ELF-1 (cell line): ENCODE measurements around the gene PROSER3.
A peak's percentile ranks its signal among the peaks of the same experiment; 100 is the strongest.

ENCODE experiments used
- DNase-seq: peaks from one replicate; pipeline ENCODE4 v3.0.0-alpha.2; 2016; ENCODE audit warnings: low read depth, low spot score

PROSER3 gene

DNA sequence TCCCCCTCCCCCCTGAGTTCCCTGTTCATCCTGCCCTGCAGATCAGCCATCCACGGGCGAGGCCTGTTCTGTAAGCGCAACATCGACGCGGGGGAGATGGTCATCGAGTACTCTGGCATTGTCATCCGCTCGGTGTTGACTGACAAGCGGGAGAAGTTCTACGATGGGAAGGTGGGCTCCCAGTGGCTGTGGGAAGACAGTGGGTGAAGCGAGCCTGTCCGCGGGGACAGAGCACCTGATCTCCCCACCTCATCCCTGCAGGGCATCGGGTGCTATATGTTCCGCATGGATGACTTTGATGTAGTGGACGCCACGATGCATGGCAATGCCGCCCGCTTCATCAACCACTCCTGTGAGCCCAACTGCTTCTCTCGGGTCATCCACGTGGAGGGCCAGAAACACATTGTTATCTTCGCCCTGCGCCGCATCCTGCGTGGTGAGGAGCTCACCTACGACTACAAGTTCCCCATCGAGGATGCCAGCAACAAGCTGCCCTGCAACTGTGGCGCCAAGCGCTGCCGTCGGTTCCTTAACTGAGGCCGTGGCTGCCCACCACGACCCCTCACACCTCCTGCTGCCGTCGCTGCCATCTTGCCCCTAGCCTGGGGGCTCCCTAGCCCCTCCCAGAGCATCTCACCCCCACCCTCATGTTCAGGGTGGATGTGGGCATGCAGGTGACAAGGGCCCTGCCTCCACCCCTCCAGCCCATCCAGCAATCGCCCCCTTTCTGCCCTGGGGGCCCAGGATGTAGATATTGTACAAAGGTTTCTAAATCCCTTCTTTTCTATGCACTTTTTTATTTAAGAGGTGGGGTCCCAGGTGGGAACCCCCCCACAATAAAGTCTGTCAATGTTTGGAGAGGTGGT lies 19.7 kb upstream of the PROSER3 start:
- DNase-seq = no peak

DNA sequence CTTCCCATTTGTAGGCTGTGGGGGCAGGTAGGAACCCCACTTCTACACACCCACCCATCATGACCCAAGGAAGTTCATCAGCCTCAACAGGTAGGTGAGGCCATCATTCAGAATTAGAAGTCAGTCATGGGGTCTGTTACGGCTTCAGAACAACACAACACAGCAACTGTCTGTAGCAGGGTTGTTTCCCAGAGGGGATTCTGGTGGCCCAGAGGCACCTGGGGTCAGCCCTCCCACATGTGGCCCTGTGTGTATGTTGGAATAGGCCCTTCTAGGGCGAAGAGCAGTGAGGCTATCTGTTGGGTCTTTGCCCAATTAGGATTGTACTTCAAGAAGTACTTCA lies 19.1 kb upstream of the PROSER3 start:
- DNase-seq = no peak

DNA sequence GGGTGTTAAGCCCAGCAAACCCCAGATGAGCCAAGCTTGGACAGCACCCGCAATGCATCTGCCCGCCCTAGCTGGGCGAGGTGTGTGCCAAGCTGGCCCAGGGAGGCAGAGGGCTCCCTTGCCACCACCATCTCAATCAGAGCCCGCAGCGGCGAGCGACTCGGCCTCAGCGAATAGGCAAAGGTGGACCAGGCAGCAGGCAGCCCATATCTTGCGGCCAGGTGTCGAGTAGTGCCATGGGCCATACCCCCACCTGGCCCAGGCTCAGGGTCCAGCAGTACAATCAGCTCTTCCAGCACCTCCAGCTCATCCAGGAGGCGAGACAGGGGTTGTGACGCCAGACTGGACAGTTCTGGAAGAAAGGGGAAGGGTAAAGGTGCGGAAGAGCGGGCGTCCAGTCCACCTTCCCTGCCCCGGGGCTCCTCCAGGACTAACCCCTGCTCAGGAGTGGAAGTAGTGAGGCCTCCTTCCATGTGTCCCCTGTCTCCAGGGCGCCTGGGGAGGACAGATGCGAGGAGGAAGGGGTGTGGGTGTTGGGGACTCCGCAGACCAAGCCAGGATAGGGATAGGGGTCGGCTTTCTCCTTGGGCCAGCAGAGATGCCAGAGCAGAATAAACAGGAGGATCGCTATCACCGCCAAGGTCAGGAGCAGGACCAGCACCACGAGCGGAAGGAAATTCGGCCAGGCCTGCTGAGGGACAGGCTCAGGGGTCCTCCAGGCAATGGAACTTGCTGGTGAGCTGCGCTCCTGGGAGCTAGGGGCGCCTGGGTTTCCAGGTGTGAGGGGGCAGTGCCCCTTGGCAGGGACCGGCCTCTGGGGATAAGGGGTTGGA lies 18.5 kb upstream of the PROSER3 start:
- DNase-seq = no peak

DNA sequence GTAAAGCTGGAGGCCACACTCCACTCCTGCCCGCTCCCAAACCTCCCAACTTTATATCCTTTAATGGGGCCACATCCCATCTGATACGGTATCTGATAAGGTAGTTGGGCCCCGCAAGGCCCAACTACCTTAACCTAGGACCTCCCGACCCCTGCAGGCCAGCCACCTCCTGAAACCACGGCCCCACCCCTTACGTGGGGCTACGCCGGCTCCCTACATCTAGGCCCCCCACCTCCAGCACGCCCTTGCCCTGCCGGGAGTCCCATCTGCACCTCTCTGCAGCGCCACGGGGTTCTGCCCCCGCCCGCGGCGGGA lies 17.9 kb upstream of the PROSER3 start:
- no peak for DNase-seq

DNA sequence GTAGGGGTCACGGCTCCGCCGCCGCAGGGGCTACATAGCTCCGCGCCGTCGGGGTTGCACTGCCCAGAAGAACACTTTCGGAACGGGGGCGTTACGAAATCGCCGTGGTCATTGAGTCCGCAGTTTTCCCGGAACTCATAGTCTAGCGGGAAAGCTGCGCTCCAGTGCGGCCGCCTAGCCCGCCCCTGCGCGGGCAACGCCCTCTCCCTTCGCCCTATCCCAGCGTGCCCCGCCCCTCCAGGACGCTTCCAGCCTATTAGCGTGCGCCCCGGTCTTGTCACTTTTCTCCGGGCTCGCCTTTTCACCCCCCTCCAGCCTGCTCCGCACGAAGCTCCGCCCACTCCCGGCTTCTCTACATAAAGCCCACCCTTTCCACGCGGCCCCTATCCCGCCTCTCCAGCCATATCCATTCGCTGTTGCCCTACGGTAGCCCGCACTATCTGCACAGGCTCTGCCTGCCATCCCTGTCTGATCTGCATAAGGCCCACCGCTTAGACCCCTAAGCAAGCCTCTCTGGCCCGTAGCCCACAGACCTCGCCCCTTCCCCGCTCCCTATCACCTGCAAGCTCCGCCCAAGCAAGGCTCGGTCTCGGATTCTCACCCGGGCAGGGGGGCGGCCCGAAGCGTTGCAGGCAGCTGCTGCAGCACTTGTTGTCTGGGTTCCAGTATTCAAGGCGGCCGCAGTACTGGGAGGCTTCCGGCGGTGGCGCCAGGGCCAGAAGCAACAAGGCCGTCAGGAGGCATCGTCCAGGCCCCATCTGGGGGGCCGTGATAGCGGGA lies 17.4 kb upstream of the PROSER3 start:
- DNase-seq = peak; percentile 99

DNA sequence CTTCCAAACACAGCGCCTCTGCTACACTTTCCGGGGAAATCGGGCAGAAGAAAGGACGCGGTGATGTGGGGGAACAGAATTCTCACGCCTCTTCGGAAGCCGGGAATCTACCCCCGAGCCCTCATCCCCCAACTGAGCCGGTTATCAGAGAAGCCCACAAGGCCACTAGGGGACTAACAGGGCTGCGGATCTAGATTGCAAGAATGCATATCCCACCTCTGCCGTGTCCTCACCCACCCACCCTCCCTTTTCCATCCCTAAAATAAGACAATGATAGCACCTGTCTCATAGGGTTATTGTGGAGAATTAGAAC lies 16.8 kb upstream of the PROSER3 start:
- DNase-seq = no peak

DNA sequence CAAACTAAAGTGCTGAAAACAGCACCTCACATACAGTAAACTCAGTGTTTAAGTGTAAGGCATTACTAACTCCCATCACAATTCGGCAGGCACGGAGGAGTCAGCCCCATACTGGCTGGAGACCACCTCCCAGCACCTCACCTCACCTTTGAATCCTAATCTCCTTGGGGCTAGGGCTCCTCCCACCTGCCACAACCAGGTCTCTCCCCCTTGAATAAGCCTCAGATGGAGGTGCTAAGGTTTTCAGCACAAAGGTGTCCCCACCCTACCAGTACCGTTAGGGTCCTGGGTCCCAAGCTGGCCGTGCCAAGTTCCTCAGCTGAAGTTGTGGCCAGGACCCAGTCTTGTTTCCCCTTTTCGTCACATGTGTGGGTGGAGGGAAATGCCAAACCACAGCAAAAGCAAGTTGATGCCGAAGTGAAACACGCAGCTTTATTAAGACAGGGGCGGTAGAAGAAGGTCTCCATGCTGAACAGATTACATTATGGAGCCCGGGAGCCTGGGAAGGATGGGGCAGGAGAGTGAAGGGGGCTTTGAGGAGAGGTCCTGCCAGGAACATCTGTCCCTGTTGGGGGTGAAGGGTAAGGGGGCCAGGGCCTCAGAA lies 15.8 kb upstream of the PROSER3 start, which contains the start of gene IGFLR1:
TSS of gene IGFLR1 (minus strand) at position 332 of the 604 bp plus-strand sequence. CDS start 1,272 bp downstream, outside the sequence.
- no peak for DNase-seq

DNA sequence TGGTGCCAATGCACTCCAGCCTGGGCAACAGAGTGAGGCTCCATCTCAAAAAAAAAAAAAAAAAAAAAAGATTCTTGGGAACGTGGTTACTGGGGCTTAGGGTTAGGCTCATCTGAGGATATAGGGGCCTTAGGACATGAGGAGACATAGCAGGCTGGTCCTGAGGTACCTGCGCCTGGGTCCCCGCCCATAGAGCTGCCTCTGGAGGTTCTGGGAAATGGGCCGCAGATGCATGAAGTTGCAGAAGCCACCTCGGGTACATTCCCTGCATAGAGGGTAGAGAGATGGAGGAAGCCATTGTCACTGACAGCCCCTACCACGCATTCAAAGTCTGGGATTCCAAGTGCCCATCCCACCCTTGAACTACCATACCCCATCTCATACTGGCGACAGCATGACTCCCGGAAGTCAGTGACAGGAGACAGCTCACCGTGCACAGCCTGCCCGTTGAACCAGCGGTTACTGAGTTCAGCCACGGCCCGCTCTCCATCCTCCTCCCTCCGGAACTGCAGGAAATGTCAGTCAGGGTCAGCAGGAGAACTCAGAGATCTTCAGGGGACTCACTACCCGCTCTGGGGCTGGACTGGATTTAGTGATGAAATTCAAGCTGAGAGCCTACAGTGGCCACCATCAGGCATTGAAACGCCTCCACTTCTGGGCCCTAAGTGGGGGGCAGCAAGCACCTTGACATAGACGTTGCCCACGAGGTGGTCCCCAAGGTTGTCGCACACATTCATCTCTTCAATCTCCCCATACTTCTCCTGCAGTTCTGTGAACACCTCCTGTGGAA lies 14.1 kb upstream of the PROSER3 start:
- no peak for DNase-seq

DNA sequence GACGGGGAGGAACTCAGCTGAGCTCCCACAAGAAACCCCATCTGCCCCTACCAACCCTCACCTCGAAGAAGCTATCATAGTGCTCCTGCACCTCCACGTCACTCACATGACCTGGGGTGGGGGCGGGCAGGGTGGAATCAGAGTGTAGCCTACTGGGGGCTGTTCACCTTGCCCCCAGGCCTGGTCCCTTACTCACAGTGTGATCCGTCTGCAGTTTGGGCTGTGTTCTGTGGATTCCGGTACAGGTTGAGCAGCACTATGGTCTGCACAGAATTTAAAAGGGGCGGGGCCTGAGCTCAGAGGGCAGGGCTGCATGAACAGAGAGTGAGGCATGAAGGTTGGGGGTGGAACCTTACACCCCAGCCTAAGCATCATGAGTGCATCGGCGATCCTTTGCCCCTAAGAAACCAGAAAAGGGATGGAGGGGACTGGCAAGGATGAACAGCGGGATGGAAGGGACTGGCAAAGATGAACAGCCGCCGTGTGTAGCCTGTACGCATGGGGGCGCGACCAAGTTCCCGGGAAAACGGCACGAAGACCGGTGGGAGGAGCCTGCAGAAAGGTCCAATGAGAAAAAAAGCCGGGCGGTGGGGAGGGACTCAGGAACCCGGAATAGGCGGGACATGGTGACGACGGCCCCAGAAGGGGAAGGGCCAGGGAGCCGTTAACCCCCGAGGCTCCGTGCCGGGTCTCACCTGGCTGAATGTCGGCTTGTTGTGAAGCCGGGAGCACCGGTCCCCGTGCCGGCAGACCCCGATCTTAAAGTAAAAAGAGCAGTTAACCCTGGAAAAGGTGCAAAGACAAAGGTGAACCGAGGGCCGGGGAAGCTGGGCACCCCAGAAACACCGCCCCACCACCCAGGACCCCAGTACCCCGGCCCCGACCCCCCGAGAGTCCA lies 13.3 kb upstream of the PROSER3 start:
- DNase-seq = peak; percentile 99

DNA sequence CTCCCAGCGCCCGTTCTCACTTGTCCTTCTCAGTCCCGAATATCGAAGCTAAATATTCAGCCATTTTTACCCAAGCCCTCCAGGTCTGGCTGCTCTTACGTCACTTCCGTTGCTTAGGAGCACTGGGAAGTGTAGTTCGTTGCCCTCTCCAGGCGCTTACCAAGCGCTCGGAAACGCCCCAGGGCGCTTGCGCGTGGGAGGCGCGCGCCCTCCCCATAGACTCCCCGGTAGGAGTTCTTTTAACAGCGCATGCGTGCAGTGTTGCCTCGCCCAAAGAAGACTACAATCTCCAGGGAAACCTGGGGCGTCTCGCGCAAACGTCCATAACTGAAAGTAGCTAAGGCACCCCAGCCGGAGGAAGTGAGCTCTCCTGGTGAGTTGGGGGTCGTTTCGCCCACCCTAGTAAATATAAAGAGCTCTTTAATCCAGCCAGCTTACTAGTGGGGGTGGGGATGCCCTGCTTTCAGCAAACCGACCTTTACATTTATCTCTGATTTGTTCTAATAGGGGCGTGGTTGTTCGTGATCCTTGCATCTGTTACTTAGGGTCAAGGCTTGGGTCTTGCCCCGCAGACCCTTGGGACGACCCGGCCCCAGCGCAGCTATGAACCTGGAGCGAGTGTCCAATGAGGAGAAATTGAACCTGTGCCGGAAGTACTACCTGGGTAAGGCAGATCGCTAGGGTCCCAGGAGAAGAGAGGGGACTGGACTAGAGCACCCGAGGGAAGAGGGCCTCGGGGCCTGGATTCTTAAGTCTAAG lies 12.5 kb upstream of the PROSER3 start, which contains the start of the genes PSENEN and U2AF1L4:
TSS of gene PSENEN (plus strand) at position 324 of the 759 bp plus-strand sequence. CDS start at position 604, 280 bp downstream.
TSS of gene U2AF1L4 (minus strand) at position 91 of the 759 bp plus-strand sequence. CDS start at position 64, 27 bp downstream.
- peak; percentile 99 for DNase-seq

DNA sequence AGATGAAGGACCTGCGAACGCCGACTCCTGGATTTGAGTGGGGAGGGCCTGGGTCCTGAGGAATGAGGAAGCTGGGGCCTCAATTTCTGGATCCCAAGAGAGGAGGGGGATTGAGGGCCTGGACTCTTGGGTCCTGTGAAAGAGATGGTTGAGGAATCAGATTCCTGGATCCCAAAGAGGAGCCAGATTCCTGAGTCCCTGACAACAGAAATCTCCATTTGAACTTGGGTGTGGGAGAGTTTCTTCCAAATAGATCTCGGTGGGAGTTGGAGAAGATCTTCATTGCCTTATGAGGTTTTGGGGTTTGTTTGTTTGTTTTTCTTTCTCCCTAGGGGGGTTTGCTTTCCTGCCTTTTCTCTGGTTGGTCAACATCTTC lies 11.9 kb upstream of the PROSER3 start:
- DNase-seq = no peak

DNA sequence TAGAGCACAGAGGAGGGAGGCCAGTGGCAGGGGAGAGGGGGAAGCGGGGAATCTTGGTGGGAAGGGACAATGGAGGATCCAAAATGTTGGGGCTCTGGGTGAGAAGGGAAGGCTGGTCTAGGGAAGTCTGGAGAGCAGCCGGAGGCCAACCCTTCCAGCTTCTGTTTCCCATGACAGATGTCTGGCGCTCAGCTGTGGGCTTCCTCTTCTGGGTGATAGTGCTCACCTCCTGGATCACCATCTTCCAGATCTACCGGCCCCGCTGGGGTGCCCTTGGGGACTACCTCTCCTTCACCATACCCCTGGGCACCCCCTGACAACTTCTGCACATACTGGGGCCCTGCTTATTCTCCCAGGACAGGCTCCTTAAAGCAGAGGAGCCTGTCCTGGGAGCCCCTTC lies 11.4 kb upstream of the PROSER3 start:
- no peak for DNase-seq

DNA sequence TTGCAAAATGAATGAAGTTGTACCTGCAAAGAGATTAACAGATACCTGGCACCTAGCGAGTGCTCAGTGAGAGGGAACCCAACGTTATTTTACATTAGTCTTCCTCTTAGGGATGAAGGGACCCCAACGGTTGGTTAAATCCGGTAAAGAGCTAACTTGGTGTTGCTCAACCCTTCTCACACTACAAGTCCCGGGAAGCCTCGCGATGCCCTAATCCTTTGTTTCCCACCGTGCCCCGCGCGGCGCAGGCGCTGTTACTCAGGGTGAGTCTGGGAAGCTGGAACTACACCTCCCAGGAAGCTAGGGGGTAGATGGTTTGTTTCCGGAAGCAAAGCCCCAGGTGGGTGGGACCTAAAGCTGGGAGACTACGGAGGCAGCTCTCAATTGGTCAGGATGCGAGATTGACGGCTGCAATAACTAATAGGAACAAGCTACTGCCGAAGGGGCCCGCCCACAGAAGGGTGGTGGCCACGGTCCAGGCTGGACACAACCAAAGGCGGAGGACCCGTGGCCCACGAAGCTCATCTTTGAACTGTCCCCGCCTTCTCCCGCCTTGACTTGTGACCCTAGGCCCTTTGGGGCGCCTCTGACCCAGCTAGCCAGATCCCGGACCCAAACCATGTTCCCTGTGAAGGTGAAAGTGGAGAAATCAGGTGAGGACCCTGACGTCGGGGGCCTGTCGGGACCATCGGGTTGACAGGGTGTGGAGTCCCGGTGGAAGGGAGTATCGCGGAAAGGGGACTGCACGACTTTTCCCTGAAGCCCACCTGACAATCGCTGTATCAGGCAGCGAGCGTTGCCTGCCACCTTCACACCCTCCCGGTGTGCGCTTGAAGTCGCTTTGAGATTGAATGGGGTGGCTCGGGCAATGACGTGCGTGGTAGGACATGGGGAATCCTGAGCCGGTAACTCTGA lies 9.6 kb upstream of the PROSER3 start, which contains the start of gene LIN37:
TSS of gene LIN37 (plus strand) at position 471 of the 915 bp plus-strand sequence. CDS start at position 620, 149 bp downstream.
- DNase-seq = peak; percentile 100

DNA sequence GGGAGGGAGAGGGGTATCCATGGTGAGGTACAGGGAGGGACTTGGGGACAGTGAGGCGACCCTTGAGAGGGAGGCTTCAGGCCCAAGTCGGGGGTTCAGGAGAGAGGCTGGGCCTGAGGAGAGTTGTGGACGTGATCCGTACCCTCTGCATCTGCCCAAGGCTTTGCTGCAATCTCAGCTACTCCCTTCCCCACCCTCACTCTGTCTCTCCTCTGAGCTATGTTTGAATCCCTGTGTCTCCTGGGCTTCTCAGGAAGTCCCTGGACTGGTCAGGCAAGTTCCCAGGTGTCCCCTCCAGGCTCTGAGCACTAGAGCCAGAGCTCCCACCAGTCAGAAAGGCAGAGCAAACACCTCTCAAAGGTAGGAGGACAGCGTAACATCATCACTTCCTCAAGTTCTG lies 7.8 kb upstream of the PROSER3 start:
- peak; percentile 87 for DNase-seq

DNA sequence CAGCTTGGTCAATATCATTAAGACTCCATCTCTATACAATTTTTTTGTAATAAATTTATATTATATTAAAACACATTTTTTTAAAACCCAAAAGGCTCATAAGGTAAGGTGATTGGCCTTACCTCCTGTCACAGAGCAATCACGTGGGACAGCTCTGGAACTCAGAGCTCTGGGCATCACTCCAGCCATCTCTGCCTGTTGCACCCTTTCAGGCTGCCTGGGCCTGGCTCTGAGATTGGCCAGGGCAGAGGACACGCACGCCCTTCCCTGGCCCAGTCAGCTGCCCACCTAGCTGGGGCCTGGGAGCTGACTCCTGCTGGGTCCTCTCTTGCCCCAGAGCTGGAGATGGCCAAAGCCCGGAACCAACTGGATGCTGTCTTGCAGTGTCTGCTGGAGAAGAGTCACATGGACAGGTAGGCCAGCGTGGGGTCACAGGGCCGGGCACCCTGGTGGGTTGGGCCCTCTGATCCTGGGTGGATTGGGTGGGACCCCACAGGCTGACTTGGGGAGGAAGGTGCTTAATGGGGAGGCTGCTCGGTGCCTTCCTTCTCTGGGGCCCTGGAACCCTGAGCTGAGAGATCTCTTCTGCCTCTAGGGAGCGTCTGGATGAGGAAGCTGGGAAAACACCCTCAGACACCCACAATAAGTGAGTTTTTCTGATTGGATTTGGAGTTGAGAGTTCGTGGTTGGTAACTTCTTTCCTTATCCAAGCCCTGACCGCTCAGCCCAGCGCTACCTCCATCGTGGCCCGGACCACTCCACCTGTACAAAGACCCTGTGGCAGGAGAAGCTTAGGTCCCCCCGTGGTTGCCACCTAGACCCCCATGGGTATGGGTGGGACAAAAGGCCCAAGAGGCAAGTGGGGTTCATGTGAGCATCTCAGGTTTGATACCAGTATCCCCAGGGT lies 5.9 kb upstream of the PROSER3 start:
- DNase-seq = no peak

DNA sequence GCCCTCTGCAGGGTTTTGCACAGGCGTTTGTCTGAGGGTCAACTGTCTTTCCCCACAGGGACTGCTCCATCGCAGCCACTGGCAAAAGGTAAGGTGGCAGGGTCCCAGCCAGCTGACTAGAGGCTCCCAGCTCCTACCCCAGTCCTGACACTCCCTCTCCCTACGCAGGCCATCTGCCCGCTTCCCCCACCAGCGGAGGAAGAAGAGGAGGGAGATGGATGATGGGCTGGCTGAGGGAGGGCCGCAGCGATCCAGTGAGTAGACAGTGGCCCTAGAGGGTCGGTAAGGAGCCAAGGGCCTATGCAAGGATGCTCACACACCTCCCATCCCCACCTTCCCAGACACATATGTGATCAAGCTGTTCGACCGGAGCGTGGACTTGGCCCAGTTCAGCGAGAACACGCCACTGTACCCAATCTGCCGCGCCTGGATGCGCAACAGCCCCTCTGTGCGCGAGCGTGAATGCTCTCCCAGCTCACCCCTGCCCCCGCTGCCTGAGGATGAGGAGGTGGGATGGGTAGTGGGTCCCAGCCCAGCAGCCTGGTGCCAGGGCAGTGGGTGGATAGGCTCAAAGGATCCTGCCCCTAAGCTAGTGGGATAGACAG lies 5.1 kb upstream of the PROSER3 start:
- DNase-seq = no peak
